ENCODE measurements around the gene GBA2.

GRCh38 chr9:35731415-35732184 is 17.4 kb downstream of the GBA2 start:
- no peak for TF ChIP-seq GATA2 (IDR thresholded peaks at IDR 0.05; ENCODE audit: low read depth, low read length)
- TF ChIP-seq GATA3 (IDR thresholded peaks at IDR 0.05; ENCODE audit: low read depth, low read length) = no peak

Data from SH-SY5Y (cell line).